Measurements from ENCODE around the gene BICRA. TPM values are rescaled to one million over a fixed set of nuclear protein-coding genes. Genes with fewer than 3 reads are reported as not detected.
"Not testable (repeated sequence)": the region's sequence is repeated elsewhere in the genome, so short reads cannot be mapped to it uniquely, and the experiment has no call there.

The BICRA gene
- total RNA-seq, 1 donor from 2014 or later = 5.6 TPM

GRCh38 chr19:47660435-47660832 lies 51.5 kb downstream of the BICRA start:
- no peak for DNase-seq (ENCODE audit: low read depth)

- DNase-seq (ENCODE audit: low read depth) = no peak
Measured at GRCh38 chr19:47661161-47661560, 52.2 kb downstream of the BICRA start.

GRCh38 chr19:47661611-47662010 lies 52.7 kb downstream of the BICRA start:
- DNase-seq (ENCODE audit: low read depth) = no peak

DNA sequence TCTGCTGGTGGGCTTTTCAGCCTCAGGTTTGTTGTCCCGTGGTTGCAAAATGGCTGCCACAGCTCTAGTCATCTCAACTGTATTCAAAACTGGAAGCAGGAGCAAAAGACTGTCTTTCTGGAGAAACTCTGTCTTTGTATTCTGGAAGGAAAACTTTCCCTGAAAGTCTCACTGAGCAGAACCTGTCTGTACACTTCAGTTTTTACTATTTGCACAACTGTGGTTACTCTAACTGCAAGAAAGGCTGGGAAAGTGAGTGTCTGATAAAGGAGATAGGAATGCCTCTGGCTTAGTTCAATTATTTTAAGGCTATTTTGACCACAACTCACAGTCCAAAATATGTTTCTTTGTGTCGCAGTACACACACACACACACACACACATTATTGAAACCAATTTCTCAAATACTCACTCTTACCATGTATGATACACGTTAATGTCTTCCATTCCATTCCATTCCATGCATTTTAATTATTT lies 54.5 kb downstream of the BICRA start:
- peak; percentile 66 for DNase-seq (ENCODE audit: low read depth)

DNA sequence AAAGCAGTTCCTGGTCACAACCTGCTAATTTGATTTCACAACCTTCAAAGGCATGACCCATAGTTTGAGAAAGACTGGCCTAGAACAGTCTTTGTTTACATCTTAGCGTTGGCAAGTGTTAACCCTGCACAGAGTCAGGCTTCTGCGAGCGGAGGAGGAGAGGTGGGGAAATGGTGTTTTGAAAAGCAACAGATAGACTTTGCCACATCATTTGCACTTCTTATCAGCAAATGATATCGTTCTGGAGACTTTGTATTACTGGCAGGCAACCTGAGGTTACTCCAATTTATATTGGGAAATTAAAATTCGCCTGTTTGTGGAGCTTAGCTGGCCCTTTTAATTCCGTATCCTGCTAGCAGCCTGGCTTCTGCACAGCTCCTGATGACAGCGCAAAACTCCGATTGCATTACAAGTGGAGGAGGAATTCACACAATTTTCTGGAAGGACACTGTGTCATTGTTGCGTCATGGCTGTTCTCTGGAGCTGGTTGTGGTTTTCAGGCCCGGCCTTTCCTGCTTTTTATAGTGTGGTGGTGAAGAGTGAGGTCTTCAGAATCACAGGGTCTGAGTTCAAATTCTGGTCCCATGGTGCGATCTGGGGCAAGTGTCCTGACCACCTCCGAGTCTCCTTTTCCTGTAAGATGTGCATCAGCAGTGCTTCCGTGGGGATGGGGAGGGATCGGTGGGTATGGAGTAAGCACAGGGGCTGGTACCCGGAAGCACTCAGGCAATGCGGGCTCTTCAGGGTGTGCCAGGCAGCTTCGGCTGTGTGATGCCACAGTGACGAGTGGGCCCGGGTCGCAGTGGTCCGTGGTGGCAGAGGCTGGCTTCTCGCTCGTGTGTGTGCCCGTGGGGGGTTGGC lies 55.2 kb downstream of the BICRA start:
- peak; percentile 96 for DNase-seq (ENCODE audit: low read depth)

DNA sequence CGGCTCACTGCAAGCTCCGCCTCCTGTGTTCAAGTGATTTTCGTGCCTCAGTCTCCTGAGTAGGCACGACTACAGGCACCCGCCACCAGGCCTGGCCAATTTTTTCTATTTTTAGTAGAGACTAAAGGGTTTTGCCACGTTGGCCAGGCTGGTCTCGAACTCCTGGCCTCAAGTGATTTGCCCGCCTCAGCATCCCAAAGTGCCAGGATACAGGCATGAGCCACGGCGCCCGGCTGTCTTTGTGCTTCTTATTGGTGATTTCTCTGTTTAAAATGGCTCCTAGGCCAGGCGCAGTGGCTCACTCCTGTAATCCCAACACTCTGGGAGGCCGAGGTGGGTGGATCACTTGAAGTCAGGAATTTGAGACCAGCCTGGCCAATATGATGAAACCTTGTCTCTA lies 59.6 kb downstream of the BICRA start:
- DNase-seq (ENCODE audit: low read depth) = not testable (repeated sequence)

GRCh38 chr19:47670736-47671135 lies 61.8 kb downstream of the BICRA start:
- DNase-seq (ENCODE audit: low read depth) = no peak

GRCh38 chr19:47671499-47671898 lies 62.6 kb downstream of the BICRA start:
- DNase-seq (ENCODE audit: low read depth) = no peak

GRCh38 chr19:47673426-47673825 lies 64.5 kb downstream of the BICRA start:
- no peak for DNase-seq (ENCODE audit: low read depth)

DNA sequence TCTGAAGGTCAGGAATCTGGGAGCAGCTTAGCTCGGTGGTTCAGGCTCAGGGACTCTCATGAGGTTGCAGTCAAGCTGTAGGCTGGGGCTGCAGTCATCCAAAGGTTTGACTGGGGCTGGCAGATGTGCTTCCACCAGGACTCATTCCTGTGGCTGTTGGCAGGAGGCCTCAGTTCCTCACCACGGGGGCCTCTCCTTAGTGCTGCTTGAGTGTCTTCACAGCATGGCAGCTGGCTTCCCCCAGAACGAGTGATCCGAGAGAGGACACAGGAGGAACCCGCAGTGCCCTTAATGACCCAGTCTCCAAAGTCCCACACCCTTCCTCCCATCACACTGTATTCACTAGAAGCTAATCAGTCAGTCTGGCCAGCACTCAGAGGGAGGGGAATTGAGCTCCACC lies 65.6 kb downstream of the BICRA start:
- DNase-seq (ENCODE audit: low read depth) = no peak

GRCh38 chr19:47675271-47675670 lies 66.3 kb downstream of the BICRA start:
- no peak for DNase-seq (ENCODE audit: low read depth)

- DNase-seq (ENCODE audit: low read depth) = no peak
Measured at GRCh38 chr19:47675859-47676258, 66.9 kb downstream of the BICRA start.

- no peak for DNase-seq (ENCODE audit: low read depth)
Measured at GRCh38 chr19:47676811-47677210, 67.9 kb downstream of the BICRA start.

DNA sequence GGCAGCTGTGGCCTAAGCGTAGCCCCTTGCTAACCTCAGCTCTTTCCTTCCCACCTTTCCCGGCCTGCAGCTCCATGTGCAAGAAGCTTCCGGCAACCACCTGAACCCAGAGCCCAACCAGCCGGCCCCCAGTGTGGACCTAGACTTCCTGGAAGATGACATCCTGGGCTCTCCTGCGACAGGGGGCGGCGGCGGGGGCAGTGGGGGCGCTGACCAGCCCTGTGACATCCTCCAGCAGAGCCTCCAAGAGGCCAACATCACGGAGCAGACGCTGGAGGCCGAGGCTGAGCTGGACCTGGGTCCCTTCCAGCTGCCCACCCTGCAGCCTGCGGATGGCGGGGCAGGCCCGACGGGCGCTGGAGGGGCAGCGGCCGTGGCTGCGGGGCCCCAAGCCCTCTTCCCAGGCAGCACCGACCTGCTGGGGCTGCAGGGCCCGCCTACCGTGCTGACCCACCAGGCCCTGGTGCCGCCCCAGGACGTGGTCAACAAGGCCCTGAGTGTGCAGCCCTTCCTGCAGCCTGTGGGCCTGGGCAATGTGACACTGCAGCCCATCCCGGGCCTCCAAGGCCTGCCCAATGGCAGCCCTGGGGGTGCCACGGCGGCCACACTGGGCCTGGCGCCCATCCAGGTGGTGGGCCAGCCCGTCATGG lies 70.4 kb downstream of the BICRA start:
- no peak for DNase-seq (ENCODE audit: low read depth)

DNA sequence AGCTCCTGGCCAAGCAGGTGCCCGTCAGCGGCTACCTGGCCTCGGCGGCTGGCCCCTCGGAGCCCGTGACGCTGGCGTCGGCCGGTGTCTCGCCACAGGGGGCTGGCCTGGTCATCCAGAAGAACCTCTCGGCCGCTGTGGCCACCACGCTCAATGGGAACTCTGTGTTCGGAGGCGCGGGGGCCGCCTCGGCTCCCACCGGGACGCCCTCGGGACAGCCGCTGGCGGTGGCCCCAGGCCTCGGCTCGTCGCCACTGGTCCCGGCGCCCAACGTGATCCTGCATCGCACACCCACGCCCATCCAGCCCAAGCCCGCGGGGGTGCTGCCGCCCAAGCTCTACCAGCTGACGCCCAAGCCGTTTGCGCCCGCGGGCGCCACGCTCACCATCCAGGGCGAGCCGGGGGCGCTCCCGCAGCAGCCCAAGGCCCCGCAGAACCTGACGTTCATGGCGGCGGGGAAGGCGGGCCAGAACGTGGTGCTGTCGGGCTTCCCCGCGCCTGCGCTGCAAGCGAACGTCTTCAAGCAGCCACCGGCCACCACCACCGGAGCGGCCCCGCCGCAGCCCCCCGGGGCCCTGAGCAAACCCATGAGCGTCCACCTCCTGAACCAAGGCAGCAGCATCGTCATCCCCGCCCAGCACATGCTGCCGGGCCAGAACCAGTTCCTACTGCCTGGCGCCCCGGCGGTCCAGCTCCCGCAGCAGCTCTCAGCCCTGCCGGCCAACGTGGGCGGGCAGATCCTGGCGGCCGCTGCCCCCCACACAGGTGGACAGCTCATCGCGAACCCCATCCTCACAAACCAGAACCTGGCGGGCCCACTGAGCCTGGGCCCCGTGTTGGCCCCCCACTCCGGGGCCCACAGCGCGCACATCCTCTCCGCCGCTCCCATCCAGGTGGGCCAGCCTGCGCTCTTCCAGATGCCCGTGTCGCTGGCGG lies 71.3 kb downstream of the BICRA start:
- DNase-seq (ENCODE audit: low read depth) = no peak

GRCh38 chr19:47680858-47681332 lies 72.0 kb downstream of the BICRA start:
- DNase-seq (ENCODE audit: low read depth) = no peak

- no peak for DNase-seq (ENCODE audit: low read depth)
Measured at GRCh38 chr19:47681388-47681787, 72.5 kb downstream of the BICRA start.

GRCh38 chr19:47681936-47682335 lies 73.0 kb downstream of the BICRA start:
- no peak for DNase-seq (ENCODE audit: low read depth)

DNA sequence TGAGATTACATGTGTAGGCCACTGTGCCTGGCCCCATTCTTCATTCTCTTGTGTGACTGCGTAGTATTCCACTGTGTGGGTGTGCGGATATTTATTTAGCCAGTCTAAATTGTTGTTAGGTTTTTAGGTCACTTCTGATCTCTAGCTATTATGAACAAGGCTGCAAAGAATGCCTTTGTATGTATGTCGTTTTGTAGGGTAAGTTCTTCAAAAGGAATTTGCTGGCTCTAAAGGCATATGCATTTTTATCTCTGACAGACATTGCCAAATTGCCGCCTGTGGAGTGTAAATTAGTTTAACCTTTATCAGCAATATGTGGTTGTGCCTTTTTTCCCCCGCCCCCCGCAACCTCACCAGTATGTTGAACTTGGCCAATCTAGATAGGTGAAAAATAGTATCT lies 74.0 kb downstream of the BICRA start:
- DNase-seq (ENCODE audit: low read depth) = no peak

DNA sequence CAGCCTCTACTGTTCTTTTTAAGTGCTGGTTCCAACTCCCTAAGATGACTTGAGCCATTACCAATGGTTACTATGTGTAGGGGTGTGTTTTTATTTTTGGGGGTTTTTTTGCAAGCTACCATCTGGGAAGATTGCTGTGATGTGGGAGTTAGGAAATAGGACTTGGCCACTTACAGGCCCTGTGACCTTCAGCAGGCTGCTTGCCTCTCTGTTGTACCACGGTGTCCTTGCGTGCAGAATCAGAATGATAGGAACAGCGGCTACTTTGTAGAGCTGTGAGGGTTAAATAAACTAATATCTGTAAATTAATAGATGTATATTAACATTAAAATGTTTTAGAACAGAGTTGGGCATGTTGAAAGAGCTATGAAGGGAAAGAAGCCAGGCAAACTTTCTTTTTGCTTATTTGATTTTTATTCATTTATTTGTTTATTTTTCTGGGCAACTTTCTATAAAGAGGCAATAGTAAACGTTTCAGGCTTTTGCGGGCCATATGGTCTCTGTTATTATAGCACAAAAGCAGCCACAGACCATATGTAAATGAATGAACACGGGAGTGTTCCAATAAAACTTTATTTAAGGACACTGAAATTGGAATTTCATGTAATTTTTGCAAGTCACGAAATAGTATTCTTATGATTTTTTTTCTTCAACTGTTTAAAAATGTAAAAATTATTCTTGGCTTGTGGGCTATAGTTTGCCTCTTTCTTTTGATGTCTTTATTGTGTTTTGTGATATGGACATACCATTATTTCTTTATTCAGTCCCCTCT lies 77.9 kb downstream of the BICRA start:
- DNase-seq (ENCODE audit: low read depth) = no peak

DNA sequence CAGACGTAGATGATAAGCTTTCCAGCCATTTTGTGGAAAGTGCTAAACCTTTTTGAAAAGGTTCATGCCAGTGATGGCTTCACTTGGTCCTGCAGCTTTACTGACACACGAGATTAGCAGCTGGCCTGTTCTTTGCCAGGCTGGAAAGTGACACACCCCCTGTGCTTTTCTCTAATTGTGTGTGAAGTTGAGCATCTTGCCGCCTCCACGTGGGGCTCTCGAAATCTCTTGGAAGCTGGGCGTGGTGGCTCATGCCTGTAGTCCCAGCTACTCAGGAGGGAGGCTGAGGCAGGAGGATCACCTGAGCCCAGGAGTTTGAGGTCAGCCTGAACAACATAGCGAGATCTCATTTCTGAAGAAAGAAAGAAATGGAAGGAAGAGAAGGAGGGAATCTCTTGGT lies 79.0 kb downstream of the BICRA start:
- DNase-seq (ENCODE audit: low read depth) = no peak

All from myocyte (in vitro differentiated cells).